BE2C (cell line): ENCODE results near the gene MAN1A1.
A peak's percentile ranks its signal among the peaks of the same experiment; 100 is the strongest.

Source experiments
- DNase-seq: peaks from one replicate; pipeline ENCODE4 v3.0.0-alpha.2; 2020
- H3K27me3 ChIP-seq: fragments of 250-450 bp; sonication (Bioruptor Pico); 2 replicates; pipeline ENCODE4 v1.5.1; 2020; ENCODE audit warnings: mild to moderate bottlenecking
- H3K36me3 ChIP-seq: fragments of 250-450 bp; sonication (Bioruptor Pico); 2 replicates; pipeline ENCODE4 v1.5.1; 2020; ENCODE audit warnings: mild to moderate bottlenecking
- H3K4me1 ChIP-seq: fragments of 250-450 bp; sonication (Bioruptor Pico); 2 replicates; pipeline ENCODE4 v1.5.1; 2020
- H3K4me3 ChIP-seq: 2 replicates; pipeline ENCODE4 v1.5.1; 2011; ENCODE audit warnings: low read depth, low read length
- H3K9me3 ChIP-seq: fragments of 250-450 bp; sonication (Bioruptor Pico); 2 replicates; pipeline ENCODE4 v1.5.1; 2020
- CTCF ChIP-seq: IDR thresholded peaks from 2 replicates; pipeline ENCODE4 v1.5.1; 2012; ENCODE audit warnings: mild to moderate bottlenecking, low read depth, low read length

The MAN1A1 gene

GRCh38 chr6:119353696-119354095 lies 4.1 kb upstream of the MAN1A1 start:
- peaks cover 6% of the 10 kb centered on the region; the same call in 1 of the 2 replicates for H3K4me1 ChIP-seq
- no peaks in the 10 kb centered on the region for H3K27me3 ChIP-seq
- H3K9me3 ChIP-seq = no peaks in the 10 kb centered on the region
- no peak for DNase-seq
- H3K36me3 ChIP-seq = no peaks in the 10 kb centered on the region; the same call in 1 of the 2 replicates
- no peak for TF ChIP-seq CTCF
- H3K4me3 ChIP-seq = no peak overlapping the region

DNA sequence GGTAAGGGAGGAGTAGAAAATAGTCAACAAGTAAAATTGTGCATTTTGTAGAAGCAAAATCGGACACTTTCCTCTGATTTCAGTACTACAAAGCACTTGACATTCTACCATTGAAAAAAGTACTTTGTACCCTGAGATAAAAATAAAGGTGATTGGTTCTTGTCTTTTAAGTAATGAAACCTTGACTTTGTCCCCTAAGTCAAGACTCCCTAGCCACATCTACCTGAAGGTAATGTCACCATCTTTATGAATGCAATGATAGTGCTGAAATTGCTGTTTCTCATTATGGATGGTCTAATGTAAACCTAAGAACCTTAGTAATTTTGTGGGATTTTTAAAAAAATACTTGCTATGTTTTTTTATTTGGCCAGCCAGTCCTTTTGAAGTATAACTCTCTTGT lies 2.4 kb upstream of the MAN1A1 start:
- Histone ChIP-seq H3K9me3 (no peaks in the 10 kb centered on the region), H3K27me3 (no peaks in the 10 kb centered on the region), H3K4me3 (no peak overlapping the region), H3K4me1 (peaks cover 6% of the 10 kb centered on the region; the same call in 1 of the 2 replicates), H3K36me3 (peaks cover 5% of the 10 kb centered on the region; the same call in 1 of the 2 replicates)
- no peak for TF ChIP-seq CTCF
- no peak for DNase-seq

DNA sequence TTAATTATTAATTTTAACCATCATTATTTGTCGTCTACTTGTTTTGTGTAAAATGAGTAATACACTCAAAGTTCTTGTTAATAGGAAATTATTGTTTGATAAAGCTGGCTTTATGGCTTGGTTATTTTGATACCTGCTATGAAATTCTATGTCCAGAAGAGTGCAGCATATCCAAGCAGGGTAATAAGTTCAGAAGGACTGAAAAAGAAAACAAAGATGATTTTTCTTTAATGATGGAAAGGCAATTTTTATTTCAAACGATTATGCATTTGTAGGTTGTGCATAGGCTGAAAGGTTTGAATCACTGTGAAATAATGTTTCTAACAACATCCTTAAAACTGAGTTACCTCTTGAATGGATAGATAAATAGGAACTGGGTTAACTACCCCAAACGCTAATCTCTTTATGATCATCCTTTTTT lies 1.4 kb upstream of the MAN1A1 start:
- Histone ChIP-seq H3K9me3 (no peaks in the 10 kb centered on the region), H3K4me1 (peaks cover 6% of the 10 kb centered on the region; the same call in 1 of the 2 replicates), H3K36me3 (peaks cover 5% of the 10 kb centered on the region), H3K27me3 (no peaks in the 10 kb centered on the region), H3K4me3 (peak overlapping the region; percentile 89)
- DNase-seq = no peak
- peak; percentile 60 for TF ChIP-seq CTCF

DNA sequence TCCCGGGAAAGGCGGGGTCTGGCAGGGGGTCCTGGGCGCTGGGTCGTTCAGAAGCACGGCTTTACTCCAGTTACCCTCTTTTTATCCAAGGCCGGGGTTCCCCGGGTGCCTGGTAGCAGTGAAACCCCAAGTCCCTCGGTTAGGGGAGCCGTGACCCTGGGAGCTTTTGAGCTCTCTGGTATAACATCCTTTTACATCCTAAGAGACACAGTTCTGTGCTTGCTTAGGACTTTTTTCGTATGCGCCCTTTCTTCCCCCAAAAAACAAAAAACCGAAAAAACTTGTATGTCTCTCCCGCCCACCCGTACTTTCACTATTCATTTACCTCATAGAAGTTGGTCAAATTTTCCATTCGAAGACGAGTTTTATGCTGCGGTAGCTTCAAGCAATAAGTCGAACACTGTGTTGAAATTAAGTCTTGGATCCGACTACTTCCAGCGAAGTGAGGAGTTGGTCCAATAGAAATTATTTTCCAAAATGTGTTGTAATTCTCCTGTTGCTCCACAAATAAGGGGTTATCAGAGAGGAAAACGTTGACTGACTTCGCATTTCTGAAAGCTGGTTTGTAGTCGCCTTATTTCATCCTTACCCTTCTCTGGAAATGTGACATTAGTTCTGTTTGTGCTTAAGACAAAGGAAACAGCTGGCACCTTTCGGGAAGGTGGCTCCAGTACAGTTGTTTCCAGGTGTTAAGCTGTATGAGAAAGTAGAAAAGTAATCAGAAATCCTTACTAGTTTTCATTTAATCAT lies 816 bp upstream of the MAN1A1 start:
- no peaks in the 10 kb centered on the region for H3K27me3 ChIP-seq
- H3K36me3 ChIP-seq = peaks cover 10% of the 10 kb centered on the region
- TF ChIP-seq CTCF = no peak
- no peaks in the 10 kb centered on the region for H3K9me3 ChIP-seq
- peak overlapping the region; percentile 89 for H3K4me3 ChIP-seq
- peaks cover 2% of the 10 kb centered on the region; the same call in 1 of the 2 replicates for H3K4me1 ChIP-seq
- no peak for DNase-seq

DNA sequence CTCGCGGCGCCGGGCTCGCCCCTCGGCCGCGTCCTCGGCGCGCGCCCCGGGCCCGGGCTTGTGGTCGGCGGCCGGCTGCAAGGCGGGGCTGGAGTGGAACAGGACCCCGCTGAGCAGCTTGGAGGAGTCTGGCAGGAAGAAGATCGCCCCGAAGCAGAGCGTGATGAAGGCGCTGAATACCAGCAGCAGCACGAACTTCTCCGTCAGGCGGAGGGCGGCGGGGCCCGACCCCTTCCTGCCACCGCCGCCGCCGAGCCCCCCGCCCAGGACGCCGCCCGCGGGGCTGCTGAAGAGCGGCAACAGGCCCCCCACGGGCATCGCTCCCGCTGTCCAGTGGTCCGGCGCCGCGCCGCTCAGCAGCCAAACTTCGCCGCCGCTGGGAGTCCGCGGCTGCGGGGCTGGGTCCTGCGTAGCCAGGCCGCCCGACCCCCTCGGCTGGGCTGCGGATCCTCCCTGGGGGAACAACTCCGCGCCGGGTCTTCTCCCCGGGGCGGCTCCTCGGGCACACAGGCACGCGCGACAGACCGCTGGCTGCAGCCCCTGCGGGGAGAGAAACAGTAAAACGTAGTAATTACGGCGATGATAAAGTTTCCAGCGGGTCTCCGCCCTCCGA lies 707 bp downstream of the MAN1A1 start:
- peak; percentile 42 for DNase-seq
- no peak for TF ChIP-seq CTCF
- Histone ChIP-seq H3K4me1 (peaks cover 4% of the 10 kb centered on the region; the same call in 1 of the 2 replicates), H3K4me3 (peak overlapping the region; percentile 89), H3K9me3 (no peaks in the 10 kb centered on the region), H3K36me3 (peaks cover 11% of the 10 kb centered on the region), H3K27me3 (no peaks in the 10 kb centered on the region)
